Mesothelial cell of epicardium (in vitro differentiated cells): ENCODE data around the gene CYP2A6. TPM values are rescaled to one million over a fixed set of nuclear protein-coding genes. Genes with fewer than 3 reads are reported as not detected.
"Not testable (repeated sequence)": the region's sequence is repeated elsewhere in the genome, so short reads cannot be mapped to it uniquely, and the experiment has no call there.

Experiments
- DNase-seq, 2 experiments: peaks; one replicate each; pipeline ENCODE4 v3.0.0; 2021; ENCODE audit warnings: low spot score in 2 of 2; ENCODE audit not compliant: unreplicated experiment in 2 of 2
- H3K27ac Mint-ChIP-seq: 2 replicates; pipeline ENCODE4 v1.8.0; 2021; ENCODE audit warnings: mixed read lengths
- H3K27me3 Mint-ChIP-seq: 2 replicates; pipeline ENCODE4 v1.8.0; 2021; ENCODE audit warnings: low read depth, mixed read lengths
- H3K36me3 Mint-ChIP-seq: 2 replicates; pipeline ENCODE4 v1.8.0; 2021; ENCODE audit warnings: mixed read lengths
- H3K4me1 Mint-ChIP-seq: 2 replicates; pipeline ENCODE4 v1.8.0; 2021; ENCODE audit warnings: mixed read lengths
- H3K4me3 Mint-ChIP-seq: 2 replicates; pipeline ENCODE4 v1.8.0; 2021; ENCODE audit warnings: mild to moderate bottlenecking, moderate library complexity, mixed read lengths
- H3K9me3 Mint-ChIP-seq: 2 replicates; pipeline ENCODE4 v1.8.0; 2021; ENCODE audit warnings: mixed read lengths
- total RNA-seq: library from RNA; stranded (reverse); gene quantifications from 3 replicates; pipeline ENCODE4 v1.2.1, GENCODE V29; 2021
- TF ChIP-seq, protein P1 (sequence below): fragments of 200-600 bp; sonication (generic); IDR thresholded peaks from one replicate; pipeline ENCODE4 v1.5.0; 2021; ENCODE audit warnings: antibody characterized with exemption; ENCODE audit not compliant: unreplicated experiment

CYP2A6 gene
- total RNA-seq, 1 donor from 2014 or later = 0.34 TPM

DNA sequence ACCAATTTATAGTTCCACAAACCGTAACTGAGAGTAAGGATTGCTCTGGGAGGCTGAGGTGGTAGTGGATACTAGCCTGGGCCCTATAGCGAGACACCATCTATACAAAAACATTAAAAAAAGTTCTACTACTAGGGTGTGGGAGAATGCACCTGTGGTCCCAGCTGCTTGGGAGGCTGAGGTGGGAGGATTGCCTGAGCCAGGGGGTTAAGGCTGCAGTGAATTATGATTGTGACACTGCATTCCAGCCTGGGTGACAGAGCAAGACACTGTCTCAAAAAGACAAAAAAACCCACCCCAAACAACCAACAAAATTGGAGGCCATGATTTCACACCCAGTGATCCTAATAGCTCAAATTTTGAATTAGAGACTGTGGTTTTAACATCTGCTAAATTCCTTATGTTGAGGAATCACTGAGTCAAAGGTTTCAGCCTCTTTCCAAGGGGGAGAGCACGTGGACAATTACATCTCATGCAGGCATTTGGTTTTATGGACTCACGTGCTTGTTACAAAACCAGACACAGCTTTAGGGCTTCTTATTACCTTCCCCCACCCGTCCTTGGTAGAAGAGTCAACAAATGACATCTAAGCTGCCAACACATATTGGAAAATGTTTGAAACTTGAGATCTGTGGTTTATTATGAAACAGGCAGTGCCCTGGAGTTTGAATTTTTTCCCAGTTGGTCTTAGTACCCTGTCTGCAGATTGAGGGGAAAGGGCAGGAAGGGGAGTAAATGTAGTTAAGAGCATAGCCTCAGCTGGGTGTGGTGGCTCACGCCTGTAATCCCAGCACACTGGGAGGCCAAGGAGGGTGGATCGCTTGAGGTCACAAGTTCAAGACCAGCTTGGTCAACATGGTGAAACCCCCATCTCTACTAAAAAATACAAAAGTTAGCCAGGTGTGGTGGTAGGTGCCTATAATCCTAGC, 18.5 kb downstream of the CYP2A6 start:
- TF ChIP-seq, protein P1, sequence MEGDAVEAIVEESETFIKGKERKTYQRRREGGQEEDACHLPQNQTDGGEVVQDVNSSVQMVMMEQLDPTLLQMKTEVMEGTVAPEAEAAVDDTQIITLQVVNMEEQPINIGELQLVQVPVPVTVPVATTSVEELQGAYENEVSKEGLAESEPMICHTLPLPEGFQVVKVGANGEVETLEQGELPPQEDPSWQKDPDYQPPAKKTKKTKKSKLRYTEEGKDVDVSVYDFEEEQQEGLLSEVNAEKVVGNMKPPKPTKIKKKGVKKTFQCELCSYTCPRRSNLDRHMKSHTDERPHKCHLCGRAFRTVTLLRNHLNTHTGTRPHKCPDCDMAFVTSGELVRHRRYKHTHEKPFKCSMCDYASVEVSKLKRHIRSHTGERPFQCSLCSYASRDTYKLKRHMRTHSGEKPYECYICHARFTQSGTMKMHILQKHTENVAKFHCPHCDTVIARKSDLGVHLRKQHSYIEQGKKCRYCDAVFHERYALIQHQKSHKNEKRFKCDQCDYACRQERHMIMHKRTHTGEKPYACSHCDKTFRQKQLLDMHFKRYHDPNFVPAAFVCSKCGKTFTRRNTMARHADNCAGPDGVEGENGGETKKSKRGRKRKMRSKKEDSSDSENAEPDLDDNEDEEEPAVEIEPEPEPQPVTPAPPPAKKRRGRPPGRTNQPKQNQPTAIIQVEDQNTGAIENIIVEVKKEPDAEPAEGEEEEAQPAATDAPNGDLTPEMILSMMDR = no peak
- Mint-ChIP-seq H3K27me3 (no peaks in the 10 kb centered on the region), H3K9me3 (no peaks in the 10 kb centered on the region), H3K36me3 (no peaks in the 10 kb centered on the region), H3K4me1 (peaks cover 12% of the 10 kb centered on the region), H3K27ac (peak overlapping the region; percentile 51), H3K4me3 (no peak overlapping the region)
- DNase-seq = no peak

DNA sequence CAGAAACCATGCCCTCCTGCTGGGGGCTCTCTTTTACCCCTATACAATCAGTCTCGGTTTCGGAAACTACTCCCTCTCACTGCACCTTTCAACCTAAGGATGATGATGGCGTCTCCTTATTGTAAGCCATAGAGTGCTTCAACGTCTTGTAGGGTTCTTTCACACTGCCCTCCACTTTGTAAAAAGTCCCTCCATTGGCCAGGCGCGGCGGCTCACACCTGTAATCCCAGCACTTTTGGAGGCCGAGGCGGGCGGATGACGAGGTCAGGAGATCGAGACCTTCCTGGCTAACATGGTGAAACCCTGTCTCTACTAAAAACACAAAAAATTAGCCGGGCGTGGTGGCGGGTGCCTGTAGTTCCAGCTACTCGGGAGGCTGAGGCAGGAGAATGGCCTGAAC, 19.5 kb downstream of the CYP2A6 start:
- not testable (repeated sequence) for H3K27ac Mint-ChIP-seq, H3K9me3 Mint-ChIP-seq, H3K4me3 Mint-ChIP-seq, H3K27me3 Mint-ChIP-seq, DNase-seq, H3K36me3 Mint-ChIP-seq
- peaks cover 12% of the 10 kb centered on the region for H3K4me1 Mint-ChIP-seq

DNA sequence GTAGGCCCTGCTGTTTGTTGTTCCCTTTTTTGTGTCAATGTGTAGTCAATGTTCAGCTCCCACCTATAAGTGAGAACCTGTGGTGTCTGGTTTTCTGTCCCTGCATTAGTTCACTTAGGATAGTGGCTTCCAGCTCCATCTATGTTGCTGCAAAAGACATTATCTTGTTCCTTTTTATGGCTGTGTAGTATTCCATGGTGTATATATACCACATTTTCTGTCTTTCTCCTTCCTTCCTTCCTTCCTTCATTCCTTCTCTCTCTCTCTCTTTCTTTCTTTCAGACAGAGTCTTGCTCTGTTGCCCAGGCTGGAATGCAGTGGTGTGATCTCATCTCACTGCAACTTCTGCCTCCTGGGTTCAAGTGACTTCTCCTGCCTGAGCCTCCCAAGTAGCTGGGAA, 21.0 kb downstream of the CYP2A6 start:
- H3K27ac Mint-ChIP-seq = no peak overlapping the region
- H3K4me3 Mint-ChIP-seq = no peak overlapping the region
- no peaks in the 10 kb centered on the region for H3K36me3 Mint-ChIP-seq
- H3K9me3 Mint-ChIP-seq = no peaks in the 10 kb centered on the region
- peaks cover 12% of the 10 kb centered on the region for H3K4me1 Mint-ChIP-seq
- no peak for DNase-seq
- H3K27me3 Mint-ChIP-seq = no peaks in the 10 kb centered on the region
- TF ChIP-seq, protein P1 = no peak

DNA sequence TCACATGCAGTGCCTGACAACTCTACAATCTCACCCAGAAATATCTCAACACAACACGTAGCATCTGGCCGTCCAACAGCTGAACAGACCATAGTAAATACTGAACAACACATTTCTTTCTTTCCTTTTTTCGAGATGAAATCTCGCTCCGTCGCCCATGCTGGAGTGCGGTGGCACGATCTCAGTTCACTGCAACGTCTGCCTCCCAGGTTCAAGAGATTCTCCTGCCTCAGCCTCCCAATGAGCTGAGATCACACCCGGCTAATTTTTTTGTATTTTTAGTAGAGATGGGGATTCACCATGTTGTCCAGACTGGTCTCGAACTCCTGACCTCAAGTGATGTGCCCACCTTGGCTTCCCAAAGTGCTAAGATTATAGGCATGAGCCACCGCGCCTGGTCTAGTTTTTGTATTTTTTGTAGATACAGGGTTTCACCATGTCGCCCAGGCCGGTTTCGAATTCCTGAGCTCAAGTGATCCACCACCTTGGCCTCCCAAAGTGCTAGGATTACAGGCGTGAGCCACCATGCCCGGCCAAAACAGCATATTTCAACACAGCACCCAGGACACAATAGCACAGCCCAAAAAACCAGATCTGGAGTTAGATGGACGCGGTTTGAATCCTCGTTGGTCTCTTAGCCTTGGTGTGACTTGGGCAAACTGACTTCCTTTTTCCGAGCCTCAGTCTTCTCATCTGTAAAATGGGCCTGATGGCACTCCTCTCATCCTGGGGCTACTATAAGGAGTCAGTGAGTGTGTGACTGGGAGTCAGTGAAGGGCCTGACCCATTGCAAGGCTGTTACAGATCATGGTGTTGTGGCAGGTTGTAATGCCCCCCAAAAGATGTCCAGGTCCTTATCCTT, 22.6 kb downstream of the CYP2A6 start:
- TF ChIP-seq, protein P1 = no peak
- H3K9me3 Mint-ChIP-seq = no peaks in the 10 kb centered on the region
- no peak for DNase-seq
- H3K4me1 Mint-ChIP-seq = peaks cover 22% of the 10 kb centered on the region
- no peak overlapping the region for H3K4me3 Mint-ChIP-seq
- no peaks in the 10 kb centered on the region for H3K27me3 Mint-ChIP-seq
- no peak overlapping the region for H3K27ac Mint-ChIP-seq
- no peaks in the 10 kb centered on the region for H3K36me3 Mint-ChIP-seq

DNA sequence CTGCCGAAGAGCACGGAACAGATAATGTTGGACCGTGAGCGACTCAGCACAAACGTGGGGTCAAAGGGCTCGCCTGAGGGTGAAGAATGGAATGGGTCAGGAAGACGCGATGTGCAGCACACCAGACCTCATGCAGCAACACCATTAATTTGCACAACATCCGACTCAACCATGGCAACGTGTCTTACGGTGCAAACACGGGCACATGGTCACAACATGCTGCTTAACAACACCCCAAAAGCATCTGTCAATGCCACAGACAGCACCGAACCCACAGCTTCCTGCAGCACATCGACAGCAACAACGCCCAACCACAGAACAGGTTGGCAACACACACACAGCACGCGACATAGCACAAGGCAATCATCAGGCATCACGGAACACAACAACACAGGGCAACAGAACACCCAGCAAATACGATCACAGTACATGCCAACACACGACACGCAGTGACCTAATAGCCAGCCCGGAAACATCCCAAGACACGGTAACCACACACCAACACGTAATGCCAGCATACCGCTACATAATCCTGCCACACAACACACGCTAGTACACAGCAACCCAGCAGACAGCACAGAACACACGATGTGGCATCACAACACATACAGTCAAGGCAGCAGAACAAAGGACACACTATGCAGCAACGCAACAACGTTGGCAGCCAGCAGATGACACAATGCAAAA, 23.4 kb downstream of the CYP2A6 start:
- not testable (repeated sequence) for H3K4me3 Mint-ChIP-seq, H3K36me3 Mint-ChIP-seq, H3K27ac Mint-ChIP-seq

DNA sequence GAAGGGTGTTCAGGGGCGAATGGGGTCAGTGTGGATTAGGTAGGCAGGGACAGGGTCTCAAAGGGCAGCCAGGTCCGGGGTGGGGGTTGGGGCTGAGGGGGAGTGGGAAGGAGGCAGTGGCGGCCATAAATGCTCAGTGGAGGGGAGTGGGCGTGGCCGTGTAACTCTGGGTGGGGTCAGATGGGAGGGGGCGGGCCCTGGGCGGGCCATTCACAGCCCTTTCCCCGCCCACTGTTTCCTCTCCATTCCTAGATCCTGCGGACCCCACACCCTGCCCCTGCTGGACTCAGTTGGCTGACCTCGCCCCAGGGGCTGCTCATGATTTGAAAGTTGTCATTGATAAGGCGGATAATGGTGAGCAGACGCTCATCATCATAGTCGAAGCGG, 23.9 kb downstream of the CYP2A6 start:
- not testable (repeated sequence) for H3K4me3 Mint-ChIP-seq, H3K9me3 Mint-ChIP-seq, H3K36me3 Mint-ChIP-seq, H3K27ac Mint-ChIP-seq, H3K27me3 Mint-ChIP-seq, DNase-seq
- peaks cover 21% of the 10 kb centered on the region for H3K4me1 Mint-ChIP-seq

More for the DNA sequence above, 23.4 kb downstream of the CYP2A6 start:
- H3K9me3 Mint-ChIP-seq, DNase-seq, H3K27me3 Mint-ChIP-seq: not testable (repeated sequence)
- H3K4me1 Mint-ChIP-seq = peaks cover 25% of the 10 kb centered on the region

DNA sequence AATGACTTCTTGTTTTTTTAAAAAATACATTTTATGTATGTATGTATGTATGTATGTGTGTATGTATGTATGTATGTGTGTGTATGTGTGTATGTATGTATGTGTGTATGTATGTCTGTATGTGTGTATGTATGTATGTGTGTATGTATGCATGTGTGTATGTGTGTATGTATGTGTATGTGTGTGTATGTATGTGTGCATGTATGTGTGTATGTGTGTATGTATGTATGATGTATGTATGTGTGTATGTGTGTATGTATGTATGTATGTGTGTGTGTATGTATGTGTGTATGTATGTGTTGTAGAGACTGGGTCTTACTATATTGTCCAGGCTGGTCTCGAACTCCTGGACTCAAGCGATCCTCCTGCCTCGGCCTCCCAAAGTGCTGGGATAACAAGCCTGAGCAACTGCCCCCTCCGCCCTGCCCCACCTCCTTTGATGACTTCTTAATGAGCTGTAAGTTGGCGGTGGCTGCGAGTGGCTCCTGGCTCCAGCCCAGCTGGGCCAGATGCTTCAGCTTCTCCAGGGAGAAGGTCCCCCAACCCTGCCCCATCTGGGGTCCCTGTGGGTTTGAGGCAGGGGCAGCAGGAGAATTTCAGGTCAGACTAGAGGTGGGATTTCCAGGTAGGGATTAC, 24.7 kb downstream of the CYP2A6 start:
- H3K4me3 Mint-ChIP-seq, H3K27me3 Mint-ChIP-seq, DNase-seq, H3K9me3 Mint-ChIP-seq, H3K27ac Mint-ChIP-seq, H3K36me3 Mint-ChIP-seq: not testable (repeated sequence)
- peaks cover 21% of the 10 kb centered on the region for H3K4me1 Mint-ChIP-seq

DNA sequence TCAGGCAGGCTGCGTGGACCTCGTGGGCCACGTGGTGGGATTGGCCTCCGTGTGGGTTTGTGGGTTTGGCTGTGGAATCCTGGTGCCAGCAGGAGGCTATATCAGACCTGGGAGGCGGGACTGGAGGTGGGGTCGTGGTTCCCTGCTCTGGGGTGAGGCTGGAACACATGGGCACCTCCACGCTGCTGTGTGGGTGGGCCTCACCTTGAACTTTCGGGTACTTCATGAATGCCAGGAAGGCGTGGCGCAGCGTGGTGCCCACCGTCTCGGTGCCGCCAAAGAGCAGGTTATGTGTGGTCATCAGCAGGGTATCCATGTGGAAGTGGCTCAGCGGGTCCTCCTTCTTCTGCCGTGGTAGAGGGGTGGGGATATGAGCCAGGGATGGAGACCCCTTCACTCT, 25.3 kb downstream of the CYP2A6 start:
- not testable (repeated sequence) for DNase-seq, H3K36me3 Mint-ChIP-seq, H3K27me3 Mint-ChIP-seq, H3K9me3 Mint-ChIP-seq, H3K4me3 Mint-ChIP-seq, H3K27ac Mint-ChIP-seq
- peaks cover 21% of the 10 kb centered on the region for H3K4me1 Mint-ChIP-seq

DNA sequence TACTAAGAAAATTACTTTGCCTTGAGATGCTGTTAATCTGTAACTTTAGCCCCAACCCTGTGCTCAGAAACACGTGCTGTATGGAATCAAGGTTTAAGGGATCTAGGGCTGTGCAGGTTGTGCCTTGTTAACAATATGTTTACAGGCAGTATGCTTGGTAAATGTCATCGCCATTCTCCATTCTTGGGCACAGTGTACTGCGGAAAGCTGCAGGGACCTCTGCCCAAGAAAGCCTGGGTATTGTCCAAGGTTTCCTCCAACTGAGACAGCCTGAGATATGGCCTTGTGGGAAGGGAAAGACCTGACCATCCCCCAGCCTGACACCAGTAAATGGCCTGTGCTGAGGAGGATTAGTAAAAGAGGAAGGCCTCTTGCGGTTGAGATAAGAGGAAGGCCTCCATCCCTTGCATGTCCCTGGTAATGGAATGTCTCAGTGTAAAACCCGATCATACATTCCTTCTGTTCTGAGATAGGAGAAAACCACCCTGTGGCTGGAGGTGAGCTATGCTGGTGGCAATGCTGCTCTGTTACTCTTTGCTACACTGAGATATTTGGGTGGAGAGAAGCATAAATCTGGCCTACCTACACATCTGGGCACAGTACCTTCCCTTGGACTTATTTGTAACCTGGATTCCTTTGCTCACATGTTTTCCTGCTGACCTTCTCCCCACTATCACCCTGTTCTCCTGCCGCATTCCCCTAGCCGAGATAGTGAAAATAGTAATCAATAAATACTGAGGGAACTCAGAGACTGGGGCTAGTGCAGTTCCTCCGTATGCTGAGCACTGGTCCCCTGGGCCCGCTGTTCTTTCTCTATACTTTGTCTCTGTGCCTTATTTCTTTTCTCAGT, 27.3 kb downstream of the CYP2A6 start:
- not testable (repeated sequence) for H3K4me3 Mint-ChIP-seq, H3K9me3 Mint-ChIP-seq, H3K27me3 Mint-ChIP-seq, DNase-seq, H3K36me3 Mint-ChIP-seq
- Mint-ChIP-seq H3K27ac (peak overlapping the region; percentile 92), H3K4me1 (peaks cover 30% of the 10 kb centered on the region)
